ENCODE data around the gene FAM221B.

FAM221B gene

DNA sequence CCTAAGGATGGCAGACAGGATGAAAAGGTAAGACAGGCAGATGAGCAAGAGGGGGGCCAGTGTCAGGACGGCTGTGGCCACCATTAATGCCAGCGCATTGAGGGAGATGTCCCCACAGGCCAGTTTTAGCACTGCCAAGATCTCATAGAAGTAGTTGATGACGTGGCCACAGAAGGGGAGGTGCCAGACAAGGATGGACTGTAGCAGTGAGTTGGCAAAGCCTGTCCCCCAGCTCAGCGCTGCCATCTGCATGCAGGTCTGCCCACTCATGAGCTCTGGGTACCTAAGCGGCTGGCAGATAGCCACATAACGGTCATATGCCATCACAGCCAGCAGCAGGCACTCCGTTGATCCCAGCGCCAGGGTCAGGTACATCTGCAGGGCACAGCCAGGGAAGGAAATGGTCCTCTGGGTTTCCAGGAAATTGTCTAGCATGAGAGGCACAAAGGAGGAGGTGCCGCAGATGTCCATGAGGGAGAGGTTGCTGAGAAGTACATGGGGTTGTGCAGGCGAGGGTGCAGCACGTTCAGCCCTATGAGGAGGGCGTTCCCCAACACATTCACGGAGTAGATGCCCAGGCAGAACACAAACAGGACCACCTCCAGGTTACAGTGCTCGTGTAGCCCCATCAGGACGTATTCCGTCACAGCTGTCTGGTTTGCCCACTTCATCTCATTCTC lies 30.9 kb upstream of the FAM221B start:
- no peak overlapping the region for H3K4me2 ChIP-seq (ENCODE audit: low read depth, low read length, poor library complexity, severe bottlenecking)
- TF ChIP-seq CTCF (IDR thresholded peaks at IDR 0.05; ENCODE audit: insufficient read depth, low read length, poor library complexity, severe bottlenecking) (no peak), EZH2phosphoT487 (conservative IDR thresholded peaks at IDR 0.05; ENCODE audit: low read length) (no peak)
- no peaks in the 10 kb centered on the region for H3F3A ChIP-seq (ENCODE audit: insufficient read depth)

GRCh38 chr9:35858458-35858857 lies 29.9 kb upstream of the FAM221B start:
- Histone ChIP-seq H3K79me2 (ENCODE audit: insufficient read depth, low read length) (no peaks in the 10 kb centered on the region), H2AFZ (ENCODE audit: low read depth, low read length, severe bottlenecking) (no peak overlapping the region), H3K9ac (ENCODE audit: low read length) (no peak overlapping the region), H3K27me3 (ENCODE audit: low read length) (no peaks in the 10 kb centered on the region), H3K36me3 (ENCODE audit: low read length) (no peaks in the 10 kb centered on the region), H3K4me2 (ENCODE audit: low read depth, low read length, poor library complexity, severe bottlenecking) (no peak overlapping the region), H3K9me3 (ENCODE audit: insufficient read depth, low read length) (no peaks in the 10 kb centered on the region), H3K9me2 (replicated peaks; ENCODE audit: insufficient read depth, low read length) (no peaks in the 10 kb centered on the region), H3F3A (ENCODE audit: insufficient read depth) (no peaks in the 10 kb centered on the region), H4K20me1 (ENCODE audit: low read depth, low read length) (no peaks in the 10 kb centered on the region), H3K4me3 (ENCODE audit: insufficient read depth, low read length, poor library complexity, severe bottlenecking) (no peak overlapping the region), H3K27ac (ENCODE audit: low read depth, low read length) (no peak overlapping the region)
- TF ChIP-seq CTCF (IDR thresholded peaks at IDR 0.05; ENCODE audit: insufficient read depth, low read length, poor library complexity, severe bottlenecking) (no peak), EZH2phosphoT487 (conservative IDR thresholded peaks at IDR 0.05; ENCODE audit: low read length) (no peak)

More for the DNA sequence above, 30.9 kb upstream of the FAM221B start:
- no peaks in the 10 kb centered on the region for H3K9me2 ChIP-seq (replicated peaks; ENCODE audit: insufficient read depth, low read length)
- no peaks in the 10 kb centered on the region for H4K20me1 ChIP-seq (ENCODE audit: low read depth, low read length)
- no peaks in the 10 kb centered on the region for H3K9me3 ChIP-seq (ENCODE audit: insufficient read depth, low read length)
- H3K36me3 ChIP-seq (ENCODE audit: low read length), result no peaks in the 10 kb centered on the region
- no peak overlapping the region for H3K27ac ChIP-seq (ENCODE audit: low read depth, low read length)
- H2AFZ ChIP-seq (ENCODE audit: low read depth, low read length, severe bottlenecking), result no peak overlapping the region
- H3K27me3 ChIP-seq (ENCODE audit: low read length), result no peaks in the 10 kb centered on the region
- H3K4me3 ChIP-seq (ENCODE audit: insufficient read depth, low read length, poor library complexity, severe bottlenecking), result no peak overlapping the region
- no peaks in the 10 kb centered on the region for H3K79me2 ChIP-seq (ENCODE audit: insufficient read depth, low read length)
- H3K9ac ChIP-seq (ENCODE audit: low read length), result no peak overlapping the region

- Histone ChIP-seq H3K79me2 (ENCODE audit: insufficient read depth, low read length) (no peaks in the 10 kb centered on the region), H3K27me3 (ENCODE audit: low read length) (no peaks in the 10 kb centered on the region), H3F3A (ENCODE audit: insufficient read depth) (no peaks in the 10 kb centered on the region), H3K4me3 (ENCODE audit: insufficient read depth, low read length, poor library complexity, severe bottlenecking) (no peak overlapping the region), H3K9ac (ENCODE audit: low read length) (no peak overlapping the region), H3K4me2 (ENCODE audit: low read depth, low read length, poor library complexity, severe bottlenecking) (no peak overlapping the region), H3K9me2 (replicated peaks; ENCODE audit: insufficient read depth, low read length) (no peaks in the 10 kb centered on the region), H4K20me1 (ENCODE audit: low read depth, low read length) (no peaks in the 10 kb centered on the region), H3K27ac (ENCODE audit: low read depth, low read length) (no peak overlapping the region), H3K9me3 (ENCODE audit: insufficient read depth, low read length) (no peaks in the 10 kb centered on the region), H2AFZ (ENCODE audit: low read depth, low read length, severe bottlenecking) (no peak overlapping the region), H3K36me3 (ENCODE audit: low read length) (no peaks in the 10 kb centered on the region)
- TF ChIP-seq EZH2phosphoT487 (conservative IDR thresholded peaks at IDR 0.05; ENCODE audit: low read length) (no peak), CTCF (IDR thresholded peaks at IDR 0.05; ENCODE audit: insufficient read depth, low read length, poor library complexity, severe bottlenecking) (no peak)
Measured at GRCh38 chr9:35856882-35857281, 28.4 kb upstream of the FAM221B start.
